Measurements from ENCODE around the gene CELF5.

GRCh38 chr19:3268763-3269162, 44.3 kb downstream of the CELF5 start:
- no peak for TF ChIP-seq POLR2AphosphoS5 (IDR thresholded peaks at IDR 0.05; ENCODE audit: low read depth, low read length)
- TF ChIP-seq CTCF (IDR thresholded peaks at IDR 0.05): no peak
